Measurements from ENCODE around the gene FAM53B. TPM values are rescaled to one million over a fixed set of nuclear protein-coding genes. Genes with fewer than 3 reads are reported as not detected.
A peak's percentile ranks its signal among the peaks of the same experiment; 100 is the strongest.
"Not testable (repeated sequence)": the region's sequence is repeated elsewhere in the genome, so short reads cannot be mapped to it uniquely, and the experiment has no call there.

The FAM53B gene, protein sequence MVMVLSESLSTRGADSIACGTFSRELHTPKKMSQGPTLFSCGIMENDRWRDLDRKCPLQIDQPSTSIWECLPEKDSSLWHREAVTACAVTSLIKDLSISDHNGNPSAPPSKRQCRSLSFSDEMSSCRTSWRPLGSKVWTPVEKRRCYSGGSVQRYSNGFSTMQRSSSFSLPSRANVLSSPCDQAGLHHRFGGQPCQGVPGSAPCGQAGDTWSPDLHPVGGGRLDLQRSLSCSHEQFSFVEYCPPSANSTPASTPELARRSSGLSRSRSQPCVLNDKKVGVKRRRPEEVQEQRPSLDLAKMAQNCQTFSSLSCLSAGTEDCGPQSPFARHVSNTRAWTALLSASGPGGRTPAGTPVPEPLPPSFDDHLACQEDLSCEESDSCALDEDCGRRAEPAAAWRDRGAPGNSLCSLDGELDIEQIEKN
- total RNA-seq (2014; rRNA removed; shearing (Covaris generic)): 8.5 and 8.7 TPM in 2 replicates

DNA sequence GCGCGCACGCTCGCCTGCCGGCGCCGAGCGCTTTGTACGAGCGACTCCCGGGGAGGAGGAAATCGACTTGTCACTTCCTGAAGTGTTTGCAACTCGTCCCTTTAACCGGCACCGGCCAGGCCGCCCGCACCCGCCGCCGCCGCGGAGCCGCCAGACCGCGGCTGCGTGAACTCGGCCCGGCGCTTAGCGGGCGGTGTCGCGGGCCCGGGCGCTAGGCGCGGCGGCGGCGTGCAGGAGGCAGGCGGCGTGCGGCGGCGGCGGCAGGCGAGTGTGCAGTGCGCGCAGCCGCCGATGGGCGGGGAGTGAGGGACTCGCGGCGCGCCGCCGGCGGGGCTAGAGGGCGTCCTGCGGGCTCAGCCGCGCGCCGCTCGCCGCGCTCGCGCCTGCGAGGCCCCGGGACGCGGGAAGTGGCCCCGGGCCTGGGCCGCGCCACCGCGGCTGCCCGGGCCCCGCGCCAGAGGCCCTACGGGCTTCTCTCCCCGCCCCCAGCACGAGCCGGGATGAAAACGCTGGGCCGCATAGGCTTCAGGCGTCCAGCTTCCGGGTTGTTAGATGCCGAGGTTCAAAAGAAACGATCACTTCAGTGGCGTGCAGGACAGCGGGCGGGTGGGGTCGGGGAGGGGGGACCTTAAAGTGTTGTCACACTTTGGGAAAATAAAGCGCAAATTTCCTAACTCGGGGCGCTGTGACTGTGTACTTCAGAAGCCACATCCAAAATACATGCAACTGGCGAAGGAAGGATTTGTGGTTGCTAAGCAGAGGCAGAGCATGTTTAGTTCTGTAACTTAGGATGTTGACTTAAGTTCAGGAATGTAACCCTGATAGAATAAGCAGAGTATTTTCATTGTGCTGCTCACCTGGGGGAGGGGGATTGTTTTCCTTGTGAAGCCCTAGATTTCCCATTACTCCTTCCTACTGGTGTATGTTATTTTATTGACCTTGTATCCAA is at the start of gene FAM53B:
FAM53B (minus strand) TSS at position 277 of the 949 bp plus-strand sequence. CDS start 37,665 bp downstream, outside the sequence.
- DNase-seq (ENCODE audit: low spot score): peak; percentile 23

DNA sequence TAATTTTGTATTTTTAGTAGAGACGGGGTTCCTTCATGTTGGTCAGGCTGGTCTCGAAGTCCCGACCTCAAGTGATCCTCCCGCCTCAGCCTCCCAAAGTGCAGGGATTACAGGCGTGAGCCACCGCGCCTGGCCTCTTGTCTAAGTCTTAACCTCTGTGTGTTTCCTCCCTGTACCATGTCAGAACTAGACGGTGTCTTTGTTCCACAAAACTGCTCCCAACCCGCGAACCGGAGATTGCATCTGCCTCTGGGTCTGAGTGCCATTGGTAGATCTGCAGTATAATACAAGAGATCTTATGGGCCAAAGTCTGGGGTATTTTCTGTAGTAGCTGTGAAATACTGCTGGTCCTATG is 48.8 kb upstream of the FAM53B start:
- DNase-seq (ENCODE audit: low spot score): no peak

DNA sequence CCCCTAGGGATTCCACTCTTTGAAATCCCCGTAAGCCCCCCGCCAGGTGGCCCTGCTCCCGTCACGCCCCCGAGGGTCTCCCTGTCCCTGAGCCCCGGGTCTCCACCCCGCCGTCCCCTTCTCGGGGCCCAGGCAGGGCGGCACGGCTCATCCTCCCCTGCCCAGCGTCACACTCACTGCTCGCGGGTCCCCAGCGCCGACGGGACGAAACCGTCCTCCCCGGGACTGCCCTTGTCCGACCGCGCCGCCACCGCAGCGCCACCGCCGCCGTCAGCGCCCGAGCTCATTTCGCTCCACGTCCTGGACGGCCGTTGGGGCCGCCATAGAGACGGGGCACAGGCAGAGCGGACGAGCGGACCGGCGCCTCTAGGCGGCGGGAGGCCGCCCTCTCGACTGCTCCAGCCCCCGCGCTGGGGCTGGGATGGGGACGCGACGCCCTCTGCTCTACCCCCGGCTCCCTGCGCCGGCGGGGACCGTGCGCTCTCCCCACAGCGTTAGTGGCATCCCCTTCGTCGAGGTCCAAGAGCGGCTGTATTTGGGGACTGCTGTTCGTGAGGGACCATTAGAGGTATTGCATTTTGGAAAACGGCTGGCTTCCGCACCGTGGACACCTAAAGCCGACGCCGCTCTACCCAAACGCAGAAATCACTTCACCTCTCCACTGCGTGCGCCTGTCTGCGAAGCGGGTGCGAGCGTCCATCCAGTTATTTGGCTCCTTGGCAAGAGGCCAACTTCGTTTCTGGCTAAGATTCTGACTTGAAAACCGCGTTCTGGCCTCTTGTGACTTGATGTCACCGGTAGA is 47.6 kb upstream of the FAM53B start, which contains the start of gene EEF1AKMT2:
EEF1AKMT2 (minus strand) TSS at position 341 of the 802 bp plus-strand sequence; CDS start at position 287, 54 bp downstream.
- peak; percentile 49 for DNase-seq (ENCODE audit: low spot score)

DNA sequence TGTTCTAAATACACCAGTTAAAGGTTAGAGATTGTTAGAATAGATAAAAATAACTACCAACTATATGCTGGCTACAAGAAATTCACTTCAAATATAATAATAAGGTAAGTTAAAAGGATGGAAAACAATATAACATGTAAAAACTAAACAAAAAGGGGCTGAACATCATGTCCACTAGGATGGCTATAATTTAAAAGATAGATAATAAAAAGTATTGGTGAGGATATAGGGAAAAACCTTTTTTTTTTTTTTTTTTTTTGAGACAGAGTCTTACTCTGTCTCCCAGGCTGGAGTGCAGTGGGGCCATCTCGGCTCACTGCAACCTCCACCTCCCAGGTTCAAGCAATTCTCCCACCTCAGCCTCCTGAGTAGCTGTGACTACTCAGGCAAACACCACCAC is 38.7 kb upstream of the FAM53B start:
- not testable (repeated sequence) for DNase-seq (ENCODE audit: low spot score)

DNA sequence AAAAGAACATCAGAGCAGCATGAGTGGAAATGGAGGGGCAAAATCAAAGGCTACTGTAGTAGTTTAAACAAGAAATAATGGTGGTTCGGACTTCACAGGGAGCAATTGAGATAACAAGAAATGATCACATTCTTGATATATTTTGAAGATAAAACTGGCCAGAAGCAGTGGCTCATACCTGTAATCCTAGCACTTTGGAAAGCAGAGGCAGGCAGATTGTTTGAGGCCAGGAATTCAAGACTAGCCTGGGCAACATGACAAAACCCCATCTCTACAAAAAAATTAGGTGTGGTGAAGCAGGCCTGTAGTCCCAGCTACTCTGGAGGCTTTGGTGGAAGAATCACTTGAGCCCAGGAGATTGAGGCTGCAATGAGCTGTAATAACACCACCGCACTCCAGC is 24.6 kb upstream of the FAM53B start:
- DNase-seq (ENCODE audit: low spot score): no peak

DNA sequence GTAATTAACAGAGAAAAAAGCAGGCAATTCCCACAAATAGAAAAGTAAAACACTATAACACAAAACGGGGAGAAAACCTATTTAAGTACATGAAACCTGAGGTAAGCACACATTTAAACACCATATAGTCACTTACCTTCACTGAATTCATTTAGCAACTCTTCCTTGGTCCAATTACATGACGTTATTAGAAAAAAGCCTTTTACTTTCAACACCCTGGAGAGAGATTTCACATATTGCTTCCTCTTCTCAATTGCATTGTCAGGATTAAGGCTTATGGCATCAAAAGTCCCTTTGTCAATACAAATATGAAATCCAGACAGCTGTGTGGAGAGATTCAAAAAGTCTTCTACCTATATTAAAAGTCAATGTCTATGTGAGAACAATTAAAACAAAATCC is 21.1 kb upstream of the FAM53B start:
- DNase-seq (ENCODE audit: low spot score): no peak

DNA sequence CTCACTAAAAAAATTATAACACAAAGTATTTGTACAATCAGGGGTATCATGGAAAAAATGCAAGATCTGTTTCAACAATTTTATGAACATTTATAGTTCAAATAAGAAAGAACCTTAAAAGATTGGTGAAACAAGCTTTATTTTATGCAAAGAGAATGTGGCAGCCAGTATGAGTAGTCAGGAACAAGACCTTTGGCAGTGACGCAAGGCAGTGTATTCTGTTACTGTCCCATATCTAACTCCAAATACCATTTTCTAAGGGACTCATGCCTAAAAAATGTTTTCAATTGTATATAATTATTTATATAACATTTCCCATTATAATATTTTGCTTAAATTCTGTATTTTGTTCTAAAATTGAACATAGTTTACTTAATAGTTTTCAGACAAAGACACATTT is 19.1 kb upstream of the FAM53B start:
- DNase-seq (ENCODE audit: low spot score): no peak

DNA sequence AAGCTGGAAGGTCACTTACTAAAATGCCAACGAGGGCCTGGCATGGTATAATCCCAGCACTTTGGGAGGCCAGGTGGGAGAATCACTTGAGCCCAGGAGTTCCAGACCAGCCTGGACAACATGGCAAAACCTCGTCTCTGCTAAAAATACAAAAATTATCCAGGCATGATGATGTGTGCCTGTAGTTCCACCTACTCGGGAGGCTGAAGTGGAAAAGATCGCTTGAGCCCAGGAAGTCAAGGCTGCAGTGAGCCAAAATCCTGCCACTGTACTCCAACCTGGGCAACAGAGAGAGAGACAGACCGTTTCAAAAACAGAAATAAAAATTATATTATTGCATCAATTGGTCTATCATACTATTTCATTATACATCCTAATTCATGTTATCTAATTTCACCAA is 18.1 kb upstream of the FAM53B start:
- DNase-seq (ENCODE audit: low spot score): no peak

DNA sequence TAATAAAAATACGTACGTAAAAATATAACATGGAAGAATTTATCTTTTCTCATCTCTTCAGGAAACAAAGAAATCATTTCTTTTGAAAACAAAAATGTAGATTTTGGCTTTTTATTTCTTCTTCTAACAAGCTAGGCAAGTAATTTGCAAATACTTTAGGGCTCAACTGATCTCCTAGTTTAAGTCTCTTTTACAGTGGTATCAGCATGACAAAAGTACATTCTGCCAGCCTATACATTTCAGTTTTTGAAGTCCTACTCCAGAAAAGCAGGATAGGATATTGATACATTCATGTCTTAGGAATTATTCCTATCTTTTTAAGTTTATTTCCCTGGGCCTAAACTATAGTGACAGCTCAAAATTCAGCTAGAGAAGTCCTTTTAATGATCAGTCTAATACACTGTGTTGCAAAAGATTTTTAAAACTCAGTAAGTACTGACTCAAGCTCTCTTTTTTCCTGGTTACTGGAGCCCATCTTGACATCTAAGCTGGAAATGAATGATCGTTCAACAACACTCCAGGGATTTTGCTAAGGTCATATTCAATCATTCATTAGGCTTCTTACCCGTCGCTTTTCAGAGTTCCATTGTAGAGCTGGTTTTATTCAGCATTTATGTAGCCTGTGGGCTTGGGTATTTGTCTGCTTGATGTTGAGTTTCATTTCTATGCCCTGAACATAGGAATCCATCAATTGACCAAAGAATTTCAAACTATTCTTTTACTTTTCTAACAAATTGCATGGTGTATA is 12.2 kb upstream of the FAM53B start:
- DNase-seq (ENCODE audit: low spot score): no peak

DNA sequence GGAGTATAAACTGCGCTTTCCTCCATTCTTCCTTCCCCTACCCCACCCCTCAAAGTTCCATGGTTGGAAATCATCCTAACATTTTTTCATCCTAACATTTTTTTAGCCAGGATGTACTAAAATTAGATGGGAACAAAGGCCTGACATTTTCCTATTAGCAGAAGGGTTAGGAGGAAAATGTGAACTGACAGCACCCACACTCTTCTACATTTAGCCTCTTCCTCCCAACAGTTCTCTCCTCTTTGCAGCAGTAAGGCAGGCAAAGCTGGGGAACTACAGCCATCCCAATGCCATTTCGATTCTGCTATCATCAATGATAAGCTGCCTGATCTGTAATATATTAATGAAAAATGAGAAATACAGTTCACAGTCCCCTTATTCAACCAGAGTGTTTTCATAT is 11.4 kb upstream of the FAM53B start:
- no peak for DNase-seq (ENCODE audit: low spot score)

DNA sequence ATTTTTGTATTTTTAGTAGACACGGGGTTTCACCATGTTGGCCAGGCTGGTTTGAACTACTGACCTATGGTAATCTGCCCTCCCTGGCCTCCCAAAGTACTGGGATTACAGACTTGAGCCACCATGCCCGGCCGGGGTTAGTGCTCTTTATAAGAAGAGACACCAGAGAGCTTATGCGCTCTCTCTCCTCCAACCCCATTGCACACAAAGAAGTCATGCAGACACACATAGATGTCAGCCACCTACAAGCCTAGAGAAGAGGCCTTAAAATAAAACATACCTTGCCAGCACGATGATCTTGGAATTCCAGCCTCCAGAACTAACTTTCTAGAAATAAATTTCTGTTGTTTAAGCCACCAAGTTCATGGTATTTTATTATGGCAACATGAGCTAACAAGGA is 10.0 kb upstream of the FAM53B start:
- no peak for DNase-seq (ENCODE audit: low spot score)

DNA sequence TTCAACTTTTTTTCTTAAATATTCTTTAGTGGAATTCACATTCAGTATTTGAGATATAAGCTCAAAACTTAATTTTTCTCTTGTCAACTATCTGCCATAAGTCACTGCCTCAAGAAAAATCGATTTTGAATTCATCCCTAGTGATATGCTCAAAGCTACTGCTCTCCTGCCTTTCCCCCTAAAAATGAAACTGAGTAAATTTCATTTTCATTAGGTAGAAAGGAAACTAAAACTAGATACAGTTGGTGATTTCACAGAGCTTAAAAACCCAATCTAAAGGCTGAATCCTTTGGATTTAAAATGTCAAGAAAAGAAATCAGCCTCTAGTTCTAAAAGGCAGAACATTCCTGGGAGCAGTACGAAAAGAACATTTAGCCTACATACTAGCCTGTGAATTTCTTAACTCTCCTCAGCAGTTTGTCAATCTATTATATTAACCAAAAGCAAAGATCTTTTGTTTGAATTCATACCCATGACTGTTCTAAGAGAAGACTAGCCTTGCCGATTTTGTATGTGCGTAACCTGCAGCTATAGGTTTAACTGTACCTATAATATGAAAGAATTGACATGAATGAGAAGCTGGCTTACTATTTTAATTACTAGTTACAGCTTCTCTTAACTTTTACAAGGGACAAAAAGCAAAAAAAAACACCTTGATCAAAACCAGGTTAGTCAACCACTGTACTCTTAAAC is 4.9 kb upstream of the FAM53B start:
- no peak for DNase-seq (ENCODE audit: low spot score)

DNA sequence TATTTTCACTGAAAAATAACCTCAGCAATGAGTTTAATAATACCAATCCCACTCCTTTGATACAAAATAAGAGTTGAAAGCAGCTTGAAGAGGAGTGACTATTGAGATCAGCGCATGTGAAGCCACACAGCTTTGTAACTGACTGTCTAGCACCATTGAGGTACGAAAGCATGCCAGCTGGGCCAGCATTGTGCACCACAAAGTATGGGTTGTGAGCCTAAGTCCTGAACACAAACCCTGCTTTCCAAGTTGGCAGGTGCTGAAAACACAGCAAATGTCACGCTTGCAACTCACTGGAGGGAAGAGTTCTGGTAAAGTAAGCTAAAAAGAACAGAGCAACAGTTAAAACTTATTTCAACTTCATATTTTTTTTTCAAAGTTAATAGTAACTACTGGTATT is 4.0 kb upstream of the FAM53B start:
- no peak for DNase-seq (ENCODE audit: low spot score)

DNA sequence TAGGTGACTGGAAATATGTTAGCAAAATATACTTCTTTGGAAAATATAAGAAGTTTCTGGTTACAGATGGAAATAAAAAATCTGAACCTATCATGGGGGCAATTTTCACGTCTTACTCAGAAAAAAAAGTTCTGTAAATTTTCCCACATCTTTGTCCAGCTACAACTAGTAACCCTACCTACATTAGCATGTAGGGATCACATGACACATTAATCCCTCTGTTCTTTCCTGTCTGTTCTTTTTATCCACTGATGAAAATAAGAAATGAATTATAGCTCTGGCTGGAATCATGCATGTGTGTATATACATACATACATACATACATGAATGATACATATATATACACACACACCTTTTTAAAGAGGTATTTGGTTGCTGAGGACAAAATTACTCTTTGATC is 3.6 kb upstream of the FAM53B start:
- no peak for DNase-seq (ENCODE audit: low spot score)

DNA sequence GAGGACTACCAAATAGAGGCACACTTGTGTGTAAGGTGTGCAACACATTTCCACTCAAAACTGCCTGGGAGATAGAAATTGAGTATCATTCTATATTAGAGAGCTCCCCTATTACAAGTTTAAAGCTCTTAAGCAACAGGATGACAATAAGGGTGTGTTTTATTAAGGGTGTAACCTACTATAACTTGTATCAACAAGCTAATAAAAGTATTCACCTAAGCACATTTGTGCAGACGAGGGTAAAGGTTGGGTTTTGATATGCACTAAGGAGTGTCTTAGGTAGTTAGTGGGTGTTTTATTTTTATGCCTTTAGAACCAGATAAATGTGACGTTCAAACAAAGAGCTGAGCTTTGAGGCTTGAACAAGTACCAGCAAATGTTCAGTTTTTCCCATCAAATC is 2.8 kb upstream of the FAM53B start:
- DNase-seq (ENCODE audit: low spot score): no peak

DNA sequence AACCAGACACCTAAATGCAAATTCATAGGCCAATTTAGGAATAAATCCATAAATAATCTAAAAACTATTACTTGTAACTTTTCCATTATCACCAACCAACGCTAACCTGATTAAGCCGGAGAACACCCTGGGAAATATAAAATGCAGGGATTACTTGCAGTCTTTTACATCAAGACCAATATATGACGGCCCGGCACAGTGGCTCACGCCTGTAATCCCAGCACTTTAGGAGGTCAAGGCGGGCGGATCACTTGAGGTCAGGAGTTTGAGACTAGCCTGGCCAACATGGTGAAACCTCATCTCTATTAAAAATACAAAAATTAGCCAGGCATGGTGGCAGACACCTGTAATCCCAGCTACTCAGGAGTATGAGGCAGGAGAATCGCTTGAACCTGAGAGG is 2.3 kb upstream of the FAM53B start:
- DNase-seq (ENCODE audit: low spot score): not testable (repeated sequence)

DNA sequence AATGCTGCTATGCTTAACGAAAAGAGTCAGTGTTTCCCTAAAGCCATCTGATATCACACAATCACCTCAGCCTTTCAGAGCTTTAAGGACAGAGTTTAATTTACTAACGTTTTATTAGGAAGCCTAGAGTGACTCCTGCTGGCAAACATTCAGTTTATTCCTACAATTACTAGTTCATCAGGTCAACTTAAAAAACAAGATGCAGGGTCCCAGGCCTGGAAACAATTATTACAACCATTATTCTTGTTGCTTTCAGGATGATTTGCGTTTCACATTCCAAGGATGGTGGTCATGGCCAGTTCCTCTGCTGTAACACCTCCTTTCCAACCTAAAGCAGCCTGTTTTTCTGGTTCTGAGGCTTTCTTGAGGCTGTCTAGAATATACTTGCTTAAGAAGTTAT is 1.5 kb upstream of the FAM53B start:
- DNase-seq (ENCODE audit: low spot score): peak; percentile 31

DNA sequence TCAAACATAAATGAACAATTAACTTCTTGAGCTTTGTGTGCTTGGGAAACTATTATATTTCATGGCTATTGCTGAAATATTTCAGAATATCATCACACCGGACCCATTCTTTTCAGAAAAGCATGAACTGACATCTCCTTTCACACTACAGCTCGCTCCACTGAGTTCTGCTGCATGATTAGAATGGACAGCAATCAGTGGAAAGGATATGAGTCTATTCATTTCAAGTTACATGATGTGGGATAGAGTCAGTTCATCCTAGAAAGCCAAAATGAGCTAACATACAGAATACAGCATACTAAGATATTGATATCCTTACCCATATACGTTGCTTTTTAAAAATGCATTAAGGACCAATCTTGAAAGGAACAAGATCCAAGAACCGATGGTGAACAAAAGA is 1.1 kb upstream of the FAM53B start:
- no peak for DNase-seq (ENCODE audit: low spot score)

DNA sequence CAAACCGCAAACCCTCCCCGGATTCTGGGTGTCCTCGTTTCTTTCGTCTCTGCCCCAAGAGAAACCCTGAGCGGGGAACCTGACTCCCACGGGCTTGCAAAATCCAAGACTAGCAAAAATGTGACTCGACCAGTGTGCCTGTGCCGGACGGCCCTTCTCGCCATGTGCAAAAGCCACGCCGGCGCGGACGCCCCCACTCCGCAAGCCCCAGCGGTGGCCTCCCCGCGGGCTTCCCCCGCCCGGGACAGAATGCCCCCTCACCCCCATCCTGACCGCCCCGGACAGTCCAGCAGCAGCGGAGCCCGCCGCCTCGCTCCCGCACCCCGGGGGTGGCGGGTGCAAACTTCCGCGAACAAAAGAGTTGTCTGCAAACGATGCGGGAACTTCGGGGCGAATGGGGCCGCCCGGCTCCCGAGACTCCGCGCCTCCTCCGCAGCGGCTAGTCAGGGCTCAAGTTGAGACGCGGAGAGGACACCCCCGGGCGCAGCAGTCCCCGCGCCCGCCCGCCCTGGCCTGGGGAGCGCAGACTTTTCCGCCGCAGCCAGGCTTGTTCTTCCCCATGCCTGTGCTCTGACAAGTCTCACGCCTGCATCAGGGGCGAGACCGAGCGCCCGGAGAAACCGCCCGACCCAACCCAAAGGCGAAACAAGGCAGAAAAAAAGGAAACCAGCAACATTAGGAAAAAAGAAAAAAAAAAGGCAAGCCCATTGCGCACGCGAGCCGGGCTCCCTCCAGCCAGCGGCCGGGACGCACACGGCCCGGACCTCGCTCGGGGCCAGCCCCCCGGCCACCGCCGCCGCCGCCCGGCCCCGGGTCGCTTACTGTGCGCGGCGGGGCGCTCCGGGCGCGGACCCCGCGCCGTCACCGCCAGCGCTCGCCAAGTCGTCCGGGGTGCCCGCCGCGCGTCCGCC is 732 bp downstream of the FAM53B start:
- DNase-seq (ENCODE audit: low spot score): no peak

Measured in A172 (cell line).